Choroid plexus epithelial cell (primary cell): Measurements from ENCODE around the gene MCU.
A peak's percentile ranks its signal among the peaks of the same experiment; 100 is the strongest.
"Not testable (repeated sequence)": the region's sequence is repeated elsewhere in the genome, so short reads cannot be mapped to it uniquely, and the experiment has no call there.

Source experiments
- DNase-seq: peaks from one replicate; pipeline ENCODE4 v3.0.0-alpha.2; 2010; ENCODE audit warnings: low read depth
- H3K4me3 ChIP-seq: 2 replicates; pipeline ENCODE4 v1.5.1; 2011; ENCODE audit warnings: low read depth, mild to moderate bottlenecking, control low read depth, low read length, moderate library complexity
- TF ChIP-seq, protein P1 (sequence below): conservative IDR thresholded peaks from 2 replicates; pipeline ENCODE4 v1.5.1; 2011; ENCODE audit warnings: low read depth, mild to moderate bottlenecking, control low read depth, inconsistent platforms, low read length, moderate library complexity

The MCU gene

DNA sequence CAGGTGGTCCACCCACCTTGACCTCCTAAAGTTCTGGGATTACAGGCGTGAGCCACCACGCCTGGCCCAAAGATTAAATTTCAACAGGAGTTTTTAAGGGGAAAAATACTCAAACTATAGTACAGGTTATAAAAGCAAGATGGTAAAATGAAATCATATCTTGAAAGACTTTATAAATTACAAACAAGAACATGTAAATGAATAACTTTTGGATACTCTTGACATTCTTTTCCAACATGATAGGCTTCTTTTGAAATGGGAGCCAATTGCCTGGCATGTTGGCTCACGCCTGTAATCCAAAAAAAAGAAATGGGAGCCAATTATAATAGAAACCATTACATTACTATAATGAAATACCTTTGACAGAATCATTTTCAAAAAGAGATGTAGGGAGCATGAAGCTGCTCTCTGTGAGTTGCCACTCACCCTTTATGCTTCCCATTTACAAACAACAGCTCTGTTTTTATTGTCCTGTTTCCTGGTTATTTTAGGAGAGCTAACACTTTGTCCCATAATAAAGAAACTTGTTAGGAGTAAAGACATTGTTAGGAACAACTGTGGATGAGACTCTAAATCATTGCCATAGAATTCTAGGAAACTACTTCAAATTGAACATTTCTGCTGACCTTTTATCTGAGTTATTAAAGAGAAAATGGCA is 24.6 kb upstream of the MCU start:
- TF ChIP-seq, protein P1, sequence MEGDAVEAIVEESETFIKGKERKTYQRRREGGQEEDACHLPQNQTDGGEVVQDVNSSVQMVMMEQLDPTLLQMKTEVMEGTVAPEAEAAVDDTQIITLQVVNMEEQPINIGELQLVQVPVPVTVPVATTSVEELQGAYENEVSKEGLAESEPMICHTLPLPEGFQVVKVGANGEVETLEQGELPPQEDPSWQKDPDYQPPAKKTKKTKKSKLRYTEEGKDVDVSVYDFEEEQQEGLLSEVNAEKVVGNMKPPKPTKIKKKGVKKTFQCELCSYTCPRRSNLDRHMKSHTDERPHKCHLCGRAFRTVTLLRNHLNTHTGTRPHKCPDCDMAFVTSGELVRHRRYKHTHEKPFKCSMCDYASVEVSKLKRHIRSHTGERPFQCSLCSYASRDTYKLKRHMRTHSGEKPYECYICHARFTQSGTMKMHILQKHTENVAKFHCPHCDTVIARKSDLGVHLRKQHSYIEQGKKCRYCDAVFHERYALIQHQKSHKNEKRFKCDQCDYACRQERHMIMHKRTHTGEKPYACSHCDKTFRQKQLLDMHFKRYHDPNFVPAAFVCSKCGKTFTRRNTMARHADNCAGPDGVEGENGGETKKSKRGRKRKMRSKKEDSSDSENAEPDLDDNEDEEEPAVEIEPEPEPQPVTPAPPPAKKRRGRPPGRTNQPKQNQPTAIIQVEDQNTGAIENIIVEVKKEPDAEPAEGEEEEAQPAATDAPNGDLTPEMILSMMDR, result no peak
- no peak for DNase-seq
- H3K4me3 ChIP-seq, result no peak overlapping the region

- DNase-seq, result no peak
- no peak overlapping the region for H3K4me3 ChIP-seq
- TF ChIP-seq, protein P1, result no peak
Measured at GRCh38 chr10:72673280-72673679, 18.7 kb upstream of the MCU start.

- not testable (repeated sequence) for H3K4me3 ChIP-seq, DNase-seq
Measured at GRCh38 chr10:72674174-72674573, 17.8 kb upstream of the MCU start.

GRCh38 chr10:72679838-72680241 is 12.1 kb upstream of the MCU start:
- no peak for DNase-seq
- H3K4me3 ChIP-seq, result no peak overlapping the region
- TF ChIP-seq, protein P1, result no peak

GRCh38 chr10:72682638-72683037 is 9.3 kb upstream of the MCU start:
- H3K4me3 ChIP-seq, result no peak overlapping the region
- peak; percentile 13 for DNase-seq
- TF ChIP-seq, protein P1, result no peak

DNA sequence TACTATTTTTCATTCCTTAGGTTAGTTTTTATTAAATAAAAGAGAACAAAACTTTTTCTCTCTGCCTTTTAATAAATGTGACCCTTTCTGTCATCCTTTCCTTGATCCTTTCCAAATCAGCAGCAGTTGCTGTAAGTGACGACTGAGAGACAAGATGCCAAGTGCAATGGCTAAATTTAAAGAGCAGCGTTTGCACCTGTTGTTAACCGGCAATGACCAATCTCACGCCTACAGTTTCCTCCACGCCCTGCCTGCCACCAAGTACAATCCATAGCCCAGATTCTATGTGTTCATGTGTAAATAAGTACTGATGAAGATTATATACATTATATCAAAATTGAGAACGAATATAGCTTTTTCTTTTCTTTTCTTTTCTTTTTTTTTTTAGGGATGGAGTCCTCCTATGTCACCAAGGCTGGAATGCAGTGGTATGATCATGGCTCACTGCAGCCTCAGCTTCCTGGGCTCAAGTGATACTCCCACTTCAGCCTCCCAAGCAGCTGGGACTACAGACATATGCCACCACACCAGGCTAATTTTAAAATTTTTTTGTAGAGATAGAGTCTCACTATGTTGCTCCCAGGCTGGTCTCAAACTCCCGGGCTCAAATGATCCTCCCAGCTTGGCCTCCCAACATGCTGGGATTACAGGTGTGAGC is 6.5 kb upstream of the MCU start:
- H3K4me3 ChIP-seq, result no peak overlapping the region
- DNase-seq, result no peak
- TF ChIP-seq, protein P1, result no peak

GRCh38 chr10:72686430-72686829 is 5.5 kb upstream of the MCU start:
- not testable (repeated sequence) for DNase-seq, H3K4me3 ChIP-seq

GRCh38 chr10:72687035-72687434 is 4.9 kb upstream of the MCU start:
- TF ChIP-seq, protein P1, result no peak
- DNase-seq, result no peak
- H3K4me3 ChIP-seq, result no peak overlapping the region
